ENCODE data around the gene CAPN15. TPM values are rescaled to one million over a fixed set of nuclear protein-coding genes. Genes with fewer than 3 reads are reported as not detected.

The CAPN15 gene
- total and polyA plus RNA-seq, 10 donors: 25.8 to 71.7 (median 62.5) TPM

- intact Hi-C loops (cut with DNase I; ENCODE audit: low total_unique reads): no loop called here
- WGBS, 5 donors: 59 to 78% (median 63%) methylated on average over 5 of the region's 5 CpGs
- Histone ChIP-seq H3K9me3 (peaks cover 0 to 10% (median 7%) of the 10 kb centered on the region in 8 donors), H3K27ac (no peak overlapping the region), H3K36me3 (peaks cover 0 to 30% (median 0%) of the 10 kb centered on the region in 6 donors), H3K27me3 (replicated peaks in 1 of 7) (no peaks in the 10 kb centered on the region), H3K4me1 (peaks cover 0 to 3% (median under 1%) of the 10 kb centered on the region in 6 donors), H3K4me3 (no peak overlapping the region)
- no peak for TF ChIP-seq CTCF (IDR thresholded peaks at IDR 0.05 in 8 of 11, conservative IDR thresholded peaks at IDR 0.05 in 3 of 11)
- TF ChIP-seq POLR2AphosphoS5 (IDR thresholded peaks at IDR 0.05): no peak
- TF ChIP-seq POLR2A (IDR thresholded peaks at IDR 0.05): no peak
- DNase-seq: no peak
Observed at GRCh38 chr16:603933-604332, 76.4 kb downstream of the CAPN15 start.

Small RNAs within 50 kb of the gene (microRNA-seq; reads per million reads assigned to microRNA genes)
- gene MIR3176: 3.4 to 8.7 (median 4.6) reads per million in 3 donors
- 0 to 1.1 (median 0) reads per million in 3 donors for gene MIR5587

Small RNAs within 50 kb of the gene (small RNA-seq; reads per million reads assigned to genes)
- gene MIR3176 (0.12 to 1.7 (median 0.54) reads per million in 4 donors), gene MIR5587 (0 reads per million in 4 donors), gene Z98883.1 (0 reads per million in 4 donors)

Other genes starting within 250 kb of the CAPN15 start
- not detected for gene ARHGDIG, start 247.1 kb upstream of the CAPN15 start, total RNA-seq
- gene ARHGDIG, start 247.1 kb upstream of the CAPN15 start, polyA plus RNA-seq: under 1 TPM; 0.23 to 0.99 (median 0.26) TPM
- gene PDIA2, start 244.5 kb upstream of the CAPN15 start, total RNA-seq: 1 to 10 TPM in 1 of 7 donors, under 1 TPM in 2, not detected in 4; 0.28 to 1.1 (median 0.39) TPM
- gene PDIA2, start 244.5 kb upstream of the CAPN15 start, polyA plus RNA-seq: 1 to 10 TPM in 2 of 3 donors, under 1 TPM in 1; 0.67 to 2.4 (median 1.4) TPM
- gene AXIN1, start 175.0 kb upstream of the CAPN15 start, total RNA-seq: 10 to 100 TPM; 22.6 to 27.3 (median 24.8) TPM
- 10 to 100 TPM; 12.9 to 22.7 (median 13.6) TPM for gene AXIN1, start 175.0 kb upstream of the CAPN15 start, polyA plus RNA-seq
- gene MRPL28, start 157.2 kb upstream of the CAPN15 start, total RNA-seq: 10 to 100 TPM; 38.0 to 64.1 (median 48.0) TPM
- gene MRPL28, start 157.2 kb upstream of the CAPN15 start, polyA plus RNA-seq: 100 to 1,000 TPM in 1 of 3 donors, 10 to 100 TPM in 2; 85.0 to 108 (median 85.7) TPM
- gene PGAP6, start 145.7 kb upstream of the CAPN15 start, total RNA-seq: 10 to 100 TPM; 35.7 to 63.2 (median 51.0) TPM
- 10 to 100 TPM; 19.5 to 40.6 (median 32.2) TPM for gene PGAP6, start 145.7 kb upstream of the CAPN15 start, polyA plus RNA-seq
- 10 to 100 TPM; 27.3 to 71.4 (median 50.0) TPM for gene NME4, start 130.5 kb upstream of the CAPN15 start, total RNA-seq
- gene NME4, start 130.5 kb upstream of the CAPN15 start, polyA plus RNA-seq: 10 to 100 TPM; 43.4 to 75.8 (median 67.7) TPM
- gene DECR2, start 125.8 kb upstream of the CAPN15 start, total RNA-seq: 10 to 100 TPM in 5 of 7 donors, 1 to 10 TPM in 2; 8.9 to 14.8 (median 11.7) TPM
- gene DECR2, start 125.8 kb upstream of the CAPN15 start, polyA plus RNA-seq: 10 to 100 TPM in 2 of 3 donors, 1 to 10 TPM in 1; 9.1 to 19.5 (median 14.1) TPM
- gene RAB11FIP3, start 102.1 kb upstream of the CAPN15 start, total RNA-seq: 10 to 100 TPM; 33.8 to 52.7 (median 40.6) TPM
- 10 to 100 TPM; 12.3 to 27.1 (median 14.3) TPM for gene RAB11FIP3, start 102.1 kb upstream of the CAPN15 start, polyA plus RNA-seq
- not detected for gene PRR35, start 32.7 kb downstream of the CAPN15 start, total RNA-seq
- gene PRR35, start 32.7 kb downstream of the CAPN15 start, polyA plus RNA-seq: not detected
- gene NHLRC4, start 39.3 kb downstream of the CAPN15 start, total RNA-seq: 1 to 10 TPM; 1.5 to 8.8 (median 4.5) TPM
- 1 to 10 TPM; 2.7 to 4.7 (median 3.6) TPM for gene NHLRC4, start 39.3 kb downstream of the CAPN15 start, polyA plus RNA-seq
- gene PIGQ, start 42.3 kb downstream of the CAPN15 start, total RNA-seq: 10 to 100 TPM; 36.1 to 42.7 (median 39.2) TPM
- 10 to 100 TPM; 20.7 to 70.5 (median 42.2) TPM for gene PIGQ, start 42.3 kb downstream of the CAPN15 start, polyA plus RNA-seq
- gene RAB40C, start 62.4 kb downstream of the CAPN15 start, total RNA-seq: 10 to 100 TPM; 12.9 to 21.6 (median 15.3) TPM
- gene RAB40C, start 62.4 kb downstream of the CAPN15 start, polyA plus RNA-seq: 10 to 100 TPM in 2 of 3 donors, 1 to 10 TPM in 1; 8.1 to 20.9 (median 11.0) TPM
- 1 to 10 TPM in 3 of 7 donors, under 1 TPM in 4; 0.49 to 1.5 (median 0.95) TPM for gene WFIKKN1, start 103.3 kb downstream of the CAPN15 start, total RNA-seq
- 1 to 10 TPM in 1 of 3 donors, under 1 TPM in 2; 0.15 to 1.8 (median 0.30) TPM for gene WFIKKN1, start 103.3 kb downstream of the CAPN15 start, polyA plus RNA-seq
- gene METTL26, start 108.6 kb downstream of the CAPN15 start, total RNA-seq: 10 to 100 TPM; 39.6 to 78.4 (median 46.0) TPM
- 100 to 1,000 TPM; 114 to 165 (median 133) TPM for gene METTL26, start 108.6 kb downstream of the CAPN15 start, polyA plus RNA-seq
- 10 to 100 TPM; 23.6 to 45.8 (median 36.1) TPM for gene MCRIP2, start 114.1 kb downstream of the CAPN15 start, total RNA-seq
- gene MCRIP2, start 114.1 kb downstream of the CAPN15 start, polyA plus RNA-seq: 100 to 1,000 TPM in 1 of 3 donors, 10 to 100 TPM in 2; 56.5 to 106 (median 80.8) TPM
- gene WDR90, start 121.7 kb downstream of the CAPN15 start, total RNA-seq: 10 to 100 TPM in 6 of 7 donors, 1 to 10 TPM in 1; 7.9 to 30.2 (median 16.7) TPM
- gene WDR90, start 121.7 kb downstream of the CAPN15 start, polyA plus RNA-seq: 10 to 100 TPM; 10.3 to 25.1 (median 22.1) TPM
- gene RHOT2, start 140.4 kb downstream of the CAPN15 start, total RNA-seq: 100 to 1,000 TPM in 5 of 7 donors, 10 to 100 TPM in 2; 71.3 to 152 (median 131) TPM
- 100 to 1,000 TPM; 139 to 309 (median 245) TPM for gene RHOT2, start 140.4 kb downstream of the CAPN15 start, polyA plus RNA-seq
- 1 to 10 TPM in 2 of 7 donors, under 1 TPM in 5; 0.37 to 2.0 (median 0.69) TPM for gene RHBDL1, start 148.0 kb downstream of the CAPN15 start, total RNA-seq
- under 1 TPM; 0.43 to 0.80 (median 0.61) TPM for gene RHBDL1, start 148.0 kb downstream of the CAPN15 start, polyA plus RNA-seq
- gene STUB1, start 152.7 kb downstream of the CAPN15 start, total RNA-seq: 100 to 1,000 TPM in 1 of 7 donors, 10 to 100 TPM in 6; 68.9 to 101 (median 79.3) TPM
- 100 to 1,000 TPM; 102 to 160 (median 107) TPM for gene STUB1, start 152.7 kb downstream of the CAPN15 start, polyA plus RNA-seq
- 10 to 100 TPM; 29.2 to 58.7 (median 38.7) TPM for gene JMJD8, start 156.6 kb downstream of the CAPN15 start, total RNA-seq
- 10 to 100 TPM; 24.9 to 32.1 (median 27.2) TPM for gene JMJD8, start 156.6 kb downstream of the CAPN15 start, polyA plus RNA-seq
- 10 to 100 TPM; 12.5 to 17.3 (median 15.5) TPM for gene WDR24, start 162.7 kb downstream of the CAPN15 start, total RNA-seq
- gene WDR24, start 162.7 kb downstream of the CAPN15 start, polyA plus RNA-seq: 10 to 100 TPM in 1 of 3 donors, 1 to 10 TPM in 2; 6.5 to 11.4 (median 7.7) TPM
- 1 to 10 TPM in 6 of 7 donors, under 1 TPM in 1; 0.98 to 2.6 (median 2.0) TPM for gene FBXL16, start 178.1 kb downstream of the CAPN15 start, total RNA-seq
- 1 to 10 TPM in 2 of 3 donors, under 1 TPM in 1; 0.48 to 1.1 (median 1.0) TPM for gene FBXL16, start 178.1 kb downstream of the CAPN15 start, polyA plus RNA-seq
- gene METRN, start 187.4 kb downstream of the CAPN15 start, total RNA-seq: 10 to 100 TPM in 5 of 7 donors, 1 to 10 TPM in 2; 7.2 to 20.2 (median 12.8) TPM
- 10 to 100 TPM; 15.6 to 31.9 (median 30.4) TPM for gene METRN, start 187.4 kb downstream of the CAPN15 start, polyA plus RNA-seq
- gene ANTKMT, start 193.4 kb downstream of the CAPN15 start, total RNA-seq: 10 to 100 TPM; 28.6 to 40.9 (median 36.4) TPM
- 10 to 100 TPM; 49.9 to 77.2 (median 63.4) TPM for gene ANTKMT, start 193.4 kb downstream of the CAPN15 start, polyA plus RNA-seq
- 10 to 100 TPM in 1 of 7 donors, 1 to 10 TPM in 6; 2.9 to 11.9 (median 6.3) TPM for gene CCDC78, start 198.7 kb downstream of the CAPN15 start, total RNA-seq
- 10 to 100 TPM; 12.0 to 23.7 (median 13.9) TPM for gene CCDC78, start 198.7 kb downstream of the CAPN15 start, polyA plus RNA-seq
- 10 to 100 TPM in 6 of 7 donors, 1 to 10 TPM in 1; 7.7 to 25.8 (median 17.6) TPM for gene HAGHL, start 199.4 kb downstream of the CAPN15 start, total RNA-seq
- 10 to 100 TPM; 25.7 to 75.8 (median 32.5) TPM for gene HAGHL, start 199.4 kb downstream of the CAPN15 start, polyA plus RNA-seq
- 10 to 100 TPM; 24.9 to 60.2 (median 39.5) TPM for gene CIAO3, start 213.3 kb downstream of the CAPN15 start, total RNA-seq
- gene CIAO3, start 213.3 kb downstream of the CAPN15 start, polyA plus RNA-seq: 10 to 100 TPM; 34.1 to 80.4 (median 37.7) TPM
- gene MSLN, start 233.0 kb downstream of the CAPN15 start, total RNA-seq: under 1 TPM in 3 of 7 donors, not detected in 4; 0.32 to 0.70 (median 0.51) TPM
- gene MSLN, start 233.0 kb downstream of the CAPN15 start, polyA plus RNA-seq: 1 to 10 TPM in 1 of 3 donors, under 1 TPM in 2; 0.22 to 1.1 (median 0.26) TPM

Measured in spleen (tissue), 11 donors.